HPDE6-E6E7 (cell line): ENCODE results near the gene PNMT.
"Not testable (repeated sequence)": the region's sequence is repeated elsewhere in the genome, so short reads cannot be mapped to it uniquely, and the experiment has no call there.

Experiments used
- DNase-seq: peaks from one replicate; pipeline ENCODE4 v3.0.0; 2011; ENCODE audit warnings: missing footprints; ENCODE audit errors: extremely low spot score

The PNMT gene

DNA sequence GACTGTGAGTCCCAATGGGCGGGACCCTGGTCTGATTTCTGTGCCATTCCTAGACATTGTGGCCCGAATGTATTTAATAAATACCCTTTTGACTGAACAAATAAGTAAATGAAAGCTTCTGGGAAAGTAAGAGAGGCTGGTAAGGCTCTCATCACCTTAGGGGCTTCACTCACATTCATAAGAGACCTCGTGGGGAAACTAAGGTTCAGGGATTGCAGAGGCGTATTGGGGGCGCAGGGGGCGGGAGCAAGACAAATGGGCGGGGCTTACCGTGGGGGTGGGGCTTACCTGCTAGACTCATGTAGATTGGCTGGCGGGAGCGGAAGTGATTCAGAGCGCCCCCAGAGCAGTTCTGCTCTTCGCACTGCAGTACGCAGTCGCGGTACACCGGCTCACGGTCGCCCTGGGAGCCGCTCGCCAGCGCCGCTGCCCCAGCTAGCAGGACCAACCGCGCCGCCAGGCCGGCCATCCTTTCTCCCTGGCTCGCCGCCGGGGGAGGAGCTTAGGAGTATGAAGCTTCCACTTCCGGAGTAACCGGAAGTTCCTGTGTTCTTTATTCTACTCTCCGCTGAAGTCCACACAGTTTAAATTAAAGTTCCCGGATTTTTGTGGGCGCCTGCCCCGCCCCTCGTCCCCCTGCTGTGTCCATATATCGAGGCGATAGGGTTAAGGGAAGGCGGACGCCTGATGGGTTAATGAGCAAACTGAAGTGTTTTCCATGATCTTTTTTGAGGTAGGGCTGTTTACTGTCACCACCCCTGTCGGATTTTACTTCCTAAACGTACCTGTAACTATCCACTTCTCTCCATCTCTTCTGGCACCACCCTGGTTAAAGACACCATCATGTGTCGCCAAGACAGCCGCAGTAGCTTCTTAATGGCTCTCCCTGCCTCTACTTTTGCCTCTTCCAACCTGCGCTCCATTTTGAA lies 19.6 kb downstream of the PNMT start, which contains the start of gene PGAP3:
Gene PGAP3, minus strand, starts transcription at position 512 of the 929 bp plus-strand sequence. Its CDS starts 43 bp downstream, at position 469.
- DNase-seq: peak; percentile 91

DNA sequence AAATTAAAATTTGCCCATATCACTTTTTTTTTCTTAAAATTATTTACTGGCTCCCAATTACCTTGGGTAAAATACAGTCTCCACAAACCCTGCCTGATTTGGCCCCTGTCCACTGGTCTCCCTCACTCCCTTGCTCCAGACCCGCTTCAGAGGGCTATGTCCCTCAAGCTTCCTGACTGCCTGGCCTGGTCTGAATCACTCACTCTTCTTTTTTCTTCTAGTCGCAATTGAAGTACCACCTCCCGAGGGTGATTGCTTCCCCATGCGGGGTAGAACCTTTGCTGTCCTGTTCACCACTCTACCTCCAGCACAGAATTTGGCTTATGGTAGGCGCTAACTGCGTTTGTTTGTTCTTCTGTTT lies 20.2 kb downstream of the PNMT start:
- DNase-seq: no peak

DNA sequence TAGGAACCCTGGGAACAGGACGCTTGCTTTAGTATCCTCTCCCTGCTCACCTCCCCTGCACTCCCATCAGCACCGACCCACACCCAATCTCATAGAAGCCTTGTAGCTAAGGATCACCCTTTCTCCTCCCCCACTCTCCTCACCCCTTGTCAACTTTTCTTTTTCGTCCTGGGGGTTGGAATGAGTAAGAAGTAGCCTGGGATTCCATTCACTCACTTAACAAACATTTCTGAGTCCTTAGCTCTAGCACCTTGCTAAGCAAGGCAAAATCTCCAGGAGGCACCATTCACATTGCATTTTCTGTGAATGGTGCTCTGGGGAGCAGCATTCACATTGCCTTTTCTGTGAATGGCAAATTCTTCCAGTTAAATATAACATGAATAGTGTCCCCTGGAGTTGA lies 20.7 kb downstream of the PNMT start:
- DNase-seq: no peak

DNA sequence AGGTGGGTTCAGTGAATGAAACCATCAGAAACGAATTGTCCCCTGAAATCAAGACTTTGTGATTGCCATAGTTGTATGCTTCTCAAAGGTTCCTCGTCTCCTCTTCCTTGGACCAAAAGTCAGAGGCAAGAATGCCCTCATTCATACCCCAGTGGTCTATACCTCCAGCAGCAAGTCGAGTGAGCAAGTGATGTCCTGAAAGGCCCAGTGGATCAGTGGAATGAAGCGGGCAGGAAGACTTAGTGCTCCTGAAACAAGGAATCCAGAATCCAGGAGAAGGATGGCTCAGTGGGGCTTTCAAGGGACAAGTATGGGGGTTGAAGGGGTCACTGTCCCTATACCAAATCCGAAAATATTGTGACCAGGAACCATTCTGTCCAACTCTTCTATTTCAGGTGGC lies 26.3 kb downstream of the PNMT start:
- DNase-seq: no peak

DNA sequence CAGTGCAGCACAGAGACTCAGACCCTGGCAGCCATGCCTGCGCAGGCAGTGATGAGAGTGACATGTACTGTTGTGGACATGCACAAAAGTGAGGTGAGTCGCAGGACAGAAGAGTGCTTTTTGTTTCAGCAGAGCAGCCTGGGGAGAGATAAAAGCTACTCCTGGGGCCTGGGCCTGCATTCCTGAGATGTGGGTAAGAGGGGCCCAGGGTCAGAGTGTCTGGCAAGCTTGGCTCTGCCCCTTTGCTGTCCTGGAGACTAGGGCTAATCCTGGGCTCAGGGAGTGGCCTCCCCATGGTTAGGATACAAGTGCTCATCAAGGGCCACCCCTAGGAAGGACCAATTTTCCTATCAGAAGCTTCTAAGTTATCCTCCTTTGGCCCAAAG lies 26.8 kb downstream of the PNMT start:
- DNase-seq: no peak

DNA sequence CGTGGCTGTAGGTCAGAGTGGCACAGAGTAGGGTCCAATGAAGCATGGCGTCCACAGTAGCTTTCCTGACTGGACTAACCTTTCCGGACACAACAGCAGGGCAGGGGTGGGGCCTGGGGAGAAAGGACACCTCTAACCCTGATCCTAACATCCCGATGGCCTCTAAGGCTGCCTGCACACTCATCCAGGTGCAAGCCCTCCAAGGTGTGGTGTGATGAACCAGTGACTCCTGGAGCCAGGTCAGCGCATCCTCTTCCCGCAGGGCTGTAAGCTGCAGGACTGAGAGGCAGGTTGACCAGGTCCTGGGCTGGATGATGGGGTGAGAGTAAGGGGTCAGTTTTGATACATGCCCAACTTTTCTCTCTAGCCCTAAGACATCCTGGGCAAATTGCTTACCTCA lies 28.5 kb downstream of the PNMT start:
- DNase-seq: no peak

DNA sequence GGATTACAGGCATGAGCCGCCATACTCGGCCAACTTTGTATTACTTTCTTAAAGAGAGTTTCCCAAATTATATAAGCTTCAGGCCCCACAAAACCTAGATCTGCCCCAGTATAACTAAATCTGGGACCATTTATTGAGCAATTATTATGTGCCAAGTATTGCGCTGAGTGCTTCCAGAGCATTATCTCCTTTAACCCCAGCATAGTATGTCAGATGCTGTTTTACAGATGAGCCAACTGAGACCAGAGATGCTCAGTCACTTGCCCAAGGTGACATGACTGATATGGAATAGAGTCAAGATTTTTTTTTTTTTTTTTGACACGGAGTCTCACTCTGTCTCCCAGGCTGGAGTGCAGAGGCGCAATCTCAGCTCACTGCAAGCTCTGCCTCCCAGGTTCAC lies 29.7 kb downstream of the PNMT start:
- DNase-seq: no peak

DNA sequence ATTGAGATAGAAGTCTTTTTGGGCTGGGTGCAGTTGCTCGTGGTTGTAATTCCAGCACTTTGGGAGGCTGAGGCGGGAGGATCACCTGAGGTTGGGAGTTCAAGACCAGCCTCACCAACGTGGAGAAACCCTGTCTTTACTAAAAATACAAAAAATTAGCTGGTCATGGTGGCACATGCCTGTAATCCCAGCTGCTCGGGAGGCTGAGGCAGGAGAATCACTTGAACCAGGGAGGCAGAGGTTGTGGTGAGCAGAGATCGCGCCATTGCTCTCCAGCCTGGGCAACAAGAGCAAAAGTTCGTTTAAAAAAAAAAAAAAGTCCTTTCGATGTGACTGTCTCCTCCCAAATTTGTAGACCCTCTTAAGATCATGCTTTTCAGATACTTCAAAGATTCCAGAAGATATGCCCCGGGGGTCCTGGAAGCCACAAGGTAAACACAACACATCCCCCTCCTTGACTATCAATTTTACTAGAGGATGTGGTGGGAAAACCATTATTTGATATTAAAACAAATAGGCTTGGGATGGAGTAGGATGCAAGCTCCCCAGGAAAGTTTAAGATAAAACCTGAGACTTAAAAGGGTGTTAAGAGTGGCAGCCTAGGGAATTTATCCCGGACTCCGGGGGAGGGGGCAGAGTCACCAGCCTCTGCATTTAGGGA lies 31.0 kb downstream of the PNMT start:
- DNase-seq: not testable (repeated sequence)

DNA sequence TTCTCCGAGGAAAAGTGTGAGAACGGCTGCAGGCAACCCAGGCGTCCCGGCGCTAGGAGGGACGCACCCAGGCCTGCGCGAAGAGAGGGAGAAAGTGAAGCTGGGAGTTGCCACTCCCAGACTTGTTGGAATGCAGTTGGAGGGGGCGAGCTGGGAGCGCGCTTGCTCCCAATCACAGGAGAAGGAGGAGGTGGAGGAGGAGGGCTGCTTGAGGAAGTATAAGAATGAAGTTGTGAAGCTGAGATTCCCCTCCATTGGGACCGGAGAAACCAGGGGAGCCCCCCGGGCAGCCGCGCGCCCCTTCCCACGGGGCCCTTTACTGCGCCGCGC lies 31.5 kb downstream of the PNMT start, which contains the start of gene ERBB2:
Gene ERBB2, plus strand, starts transcription at position 247 of the 330 bp plus-strand sequence. CDS start 175 bp downstream, outside the sequence.
- peak; percentile 72 for DNase-seq

DNA sequence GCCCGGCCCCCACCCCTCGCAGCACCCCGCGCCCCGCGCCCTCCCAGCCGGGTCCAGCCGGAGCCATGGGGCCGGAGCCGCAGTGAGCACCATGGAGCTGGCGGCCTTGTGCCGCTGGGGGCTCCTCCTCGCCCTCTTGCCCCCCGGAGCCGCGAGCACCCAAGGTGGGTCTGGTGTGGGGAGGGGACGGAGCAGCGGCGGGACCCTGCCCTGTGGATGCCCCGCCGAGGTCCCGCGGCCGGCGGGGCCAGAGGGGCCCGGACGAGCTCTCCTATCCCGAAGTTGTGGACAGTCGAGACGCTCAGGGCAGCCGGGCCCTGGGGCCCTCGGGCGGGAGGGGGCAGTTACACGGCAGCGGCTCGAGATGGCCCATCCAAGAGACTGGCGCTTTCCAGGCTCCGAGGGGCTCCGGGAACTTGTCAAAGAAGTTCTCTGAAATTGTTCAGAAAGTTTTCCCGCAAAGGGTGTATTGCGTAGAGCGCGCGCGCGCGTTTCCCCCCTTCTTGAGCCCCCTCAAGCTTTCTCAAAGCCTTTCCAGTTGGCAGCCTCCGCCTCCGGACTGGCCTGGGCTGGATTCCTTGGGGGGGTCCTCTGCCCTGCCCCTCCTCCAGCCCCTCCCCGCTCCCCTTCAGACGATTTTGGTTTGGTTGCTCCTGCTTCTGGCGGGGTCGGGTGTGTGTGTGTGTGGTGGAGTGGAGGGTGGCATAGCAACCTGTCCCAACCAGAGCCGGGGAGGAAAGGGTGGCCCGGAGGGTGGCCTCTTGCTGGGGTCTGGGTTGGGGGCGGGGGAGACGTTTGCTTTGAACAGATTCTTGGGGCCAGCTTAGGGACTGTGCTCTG lies 32.1 kb downstream of the PNMT start:
- DNase-seq: no peak

DNA sequence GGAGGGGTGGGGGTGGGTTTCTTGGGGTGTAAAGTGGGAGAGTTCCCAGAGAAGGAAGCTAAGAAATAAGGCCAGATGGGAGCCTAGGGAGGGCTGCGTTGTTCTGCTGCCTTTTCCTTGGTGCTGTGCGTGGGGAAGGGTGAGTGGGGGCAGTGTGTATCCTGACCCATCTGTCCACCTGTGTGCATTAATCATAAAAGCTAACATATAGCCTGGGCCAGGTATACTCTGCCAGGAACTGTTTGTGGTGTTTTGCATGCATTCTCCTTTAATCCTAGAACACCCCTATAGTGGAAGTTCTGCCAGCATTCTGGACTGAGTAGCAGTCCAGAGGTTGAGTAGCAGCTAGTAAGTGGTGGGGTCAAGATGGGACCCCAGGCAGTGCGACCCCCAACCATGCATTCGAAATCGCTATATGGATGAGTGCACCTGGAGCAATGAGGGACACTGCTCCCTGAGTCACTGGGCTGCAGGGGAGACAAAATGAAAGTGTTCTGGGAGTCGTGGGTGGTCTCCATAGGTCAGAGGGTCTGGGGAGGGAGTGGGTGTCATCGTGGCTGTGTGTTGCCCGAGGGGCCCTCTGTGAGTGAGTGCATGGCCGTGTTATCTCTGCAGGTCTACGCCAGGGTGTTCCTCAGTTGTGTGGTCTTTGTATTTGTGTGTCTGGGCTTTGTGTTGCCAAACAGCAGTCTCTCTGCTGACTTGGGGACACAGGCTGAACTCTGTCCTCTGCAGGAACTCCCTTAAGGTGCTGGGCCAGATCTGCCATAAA lies 32.9 kb downstream of the PNMT start:
- no peak for DNase-seq

DNA sequence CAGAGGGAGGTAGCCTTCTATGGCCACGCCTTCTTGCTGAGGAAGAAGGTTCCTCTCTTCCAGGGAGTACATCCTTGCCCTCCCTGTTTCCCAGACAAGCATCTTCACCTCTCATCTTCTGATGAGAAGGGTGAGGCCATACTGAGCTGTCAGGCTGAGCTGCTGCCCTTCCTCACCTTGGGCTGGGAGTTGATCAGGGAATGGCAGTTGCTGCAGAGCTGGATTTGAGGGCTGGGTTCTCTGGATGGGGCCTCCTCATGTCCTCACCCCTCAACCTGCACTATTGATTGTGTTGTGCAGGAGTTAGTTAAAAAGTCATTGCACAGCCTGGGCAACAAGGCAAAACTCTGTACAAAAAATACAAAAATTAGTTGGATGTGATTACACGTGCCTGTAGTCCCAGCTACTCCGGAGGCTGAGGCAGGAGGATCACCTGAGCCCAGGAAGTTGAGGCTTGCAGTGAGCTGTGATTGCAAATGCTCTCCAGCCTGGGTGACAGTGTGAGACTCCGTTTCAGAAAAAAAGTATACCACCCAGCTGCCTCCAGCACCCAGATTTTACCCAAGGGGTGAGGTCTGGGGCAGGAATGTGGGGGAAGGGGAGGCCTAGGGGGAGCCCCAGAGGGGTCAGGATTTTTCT lies 33.6 kb downstream of the PNMT start:
- DNase-seq: no peak

DNA sequence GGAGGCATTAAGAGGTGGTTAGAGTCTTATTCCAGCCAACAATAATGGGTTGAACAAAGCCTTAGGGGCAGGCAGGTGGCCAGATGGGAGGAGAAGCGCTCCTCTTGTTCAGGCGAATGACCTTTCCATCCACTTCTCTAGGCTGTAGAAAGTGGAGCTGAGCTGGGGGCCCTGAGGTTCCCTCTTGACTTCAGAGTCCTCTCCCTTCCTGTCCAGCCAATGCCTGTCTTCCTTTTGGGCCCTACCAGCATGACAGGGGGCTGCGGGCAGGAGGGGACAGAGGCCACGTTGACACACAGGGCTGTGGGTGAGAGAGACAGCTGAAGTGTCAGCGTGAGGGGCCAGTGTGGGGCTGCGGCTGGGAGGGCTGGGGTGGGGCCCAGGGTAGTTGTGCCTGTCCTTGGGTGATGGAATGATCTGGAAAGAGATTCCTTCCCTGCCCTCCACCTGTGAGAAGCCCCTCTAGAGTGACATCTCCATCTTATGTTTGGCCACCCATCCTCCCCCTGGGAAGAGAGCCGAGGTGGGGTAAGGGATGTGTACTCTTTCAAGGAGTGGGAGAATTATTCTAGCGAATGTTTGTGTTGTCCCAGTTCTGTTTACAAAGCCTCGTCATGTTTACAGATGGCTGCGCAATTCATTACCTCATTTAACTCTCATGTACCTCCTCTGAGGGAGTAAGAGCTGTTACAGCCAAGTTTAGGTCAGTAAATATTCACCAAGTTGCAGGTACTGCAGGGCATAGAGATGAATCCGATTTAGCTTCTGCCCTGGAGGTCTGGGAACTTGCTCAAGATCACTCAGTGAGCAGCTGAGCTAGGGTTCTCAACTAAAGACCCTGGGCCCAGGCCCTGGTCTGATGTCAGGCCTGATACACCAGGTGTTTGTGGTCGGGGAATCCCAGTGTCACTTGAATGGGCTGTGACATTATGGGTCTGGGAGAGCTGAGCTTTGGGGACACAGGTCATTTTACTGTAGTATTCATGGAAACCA lies 34.9 kb downstream of the PNMT start:
- DNase-seq: no peak

DNA sequence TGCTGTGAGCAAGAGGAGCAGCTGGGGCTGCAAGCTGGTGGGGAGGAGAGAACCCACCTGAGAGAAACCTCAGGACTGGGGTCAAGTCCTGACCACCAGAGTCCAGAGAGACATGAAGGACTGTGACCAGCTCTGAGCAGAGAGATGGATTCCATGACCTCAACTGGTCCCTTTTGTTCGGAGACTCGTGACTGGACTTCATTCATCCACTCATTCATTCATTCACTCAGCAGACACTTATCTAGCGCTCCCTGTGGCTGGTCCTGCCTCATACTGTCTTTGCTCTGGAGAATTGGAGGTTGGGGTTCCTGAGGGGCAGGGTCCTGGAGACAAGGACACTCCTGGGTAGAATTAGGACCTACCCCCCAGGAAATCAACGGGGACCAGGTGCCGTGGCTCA lies 35.7 kb downstream of the PNMT start:
- no peak for DNase-seq

DNA sequence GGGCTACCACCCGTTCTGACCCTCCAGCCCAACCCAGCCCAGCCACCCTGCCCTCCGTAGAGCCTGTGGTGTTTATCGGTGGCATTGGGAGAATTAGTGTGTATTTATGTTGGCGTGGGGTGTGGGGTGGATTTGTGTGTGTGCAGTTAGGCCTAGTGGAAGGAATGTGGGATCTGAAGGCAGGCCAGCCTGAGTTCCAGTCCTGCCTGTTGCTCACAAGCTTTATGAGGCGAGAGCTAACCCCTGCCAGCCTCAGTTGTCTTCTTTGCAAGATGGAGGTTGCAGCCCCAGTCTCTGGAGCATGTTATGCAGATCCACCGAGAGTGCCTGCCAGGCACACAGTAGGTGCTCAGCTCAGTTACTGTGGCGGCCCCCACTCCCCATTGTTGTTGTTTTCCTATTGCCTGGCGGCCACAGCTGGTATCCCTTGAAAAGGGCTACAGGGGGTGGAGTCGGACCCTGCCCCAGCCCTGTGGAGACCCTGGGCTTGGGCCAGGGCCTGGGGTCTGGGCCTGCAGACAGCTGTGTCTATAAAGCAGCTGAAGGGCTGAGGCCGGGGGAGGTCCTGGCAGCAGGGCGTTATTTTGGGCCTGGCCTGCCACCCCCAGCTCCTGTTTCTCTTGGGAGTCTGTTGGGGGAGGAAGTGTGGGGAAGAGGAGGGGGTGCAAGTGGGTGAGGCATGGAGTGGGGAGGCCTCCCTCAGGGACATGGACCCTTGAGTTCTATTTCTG lies 36.7 kb downstream of the PNMT start:
- no peak for DNase-seq

DNA sequence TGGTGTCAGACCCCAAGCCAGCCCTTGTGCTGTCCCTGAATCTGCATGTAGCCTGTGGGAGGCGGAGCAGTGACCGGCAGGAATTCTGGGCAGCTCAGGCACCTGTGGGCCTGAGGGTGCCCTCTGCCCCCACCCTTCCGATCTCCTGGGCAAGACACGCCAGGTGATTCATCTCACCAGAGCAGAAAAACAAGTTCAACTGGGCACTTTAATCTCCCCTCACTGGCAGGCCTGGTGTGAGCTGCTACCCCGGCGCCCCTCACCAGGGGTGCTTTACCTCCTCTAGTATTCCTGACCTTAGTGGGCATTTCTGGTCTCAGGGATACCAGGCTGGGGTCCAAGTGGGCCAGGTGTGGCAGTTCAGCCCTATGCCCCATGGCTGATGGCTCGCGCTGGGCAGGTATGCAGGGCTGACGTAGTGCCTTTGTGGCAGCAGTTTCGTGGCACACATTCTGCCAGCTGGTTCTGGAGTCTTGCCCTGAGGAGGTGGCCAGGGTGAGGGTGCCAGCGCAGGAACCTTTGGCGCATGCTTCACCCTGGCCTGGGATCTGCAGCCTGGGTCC lies 37.6 kb downstream of the PNMT start:
- peak; percentile 91 for DNase-seq

DNA sequence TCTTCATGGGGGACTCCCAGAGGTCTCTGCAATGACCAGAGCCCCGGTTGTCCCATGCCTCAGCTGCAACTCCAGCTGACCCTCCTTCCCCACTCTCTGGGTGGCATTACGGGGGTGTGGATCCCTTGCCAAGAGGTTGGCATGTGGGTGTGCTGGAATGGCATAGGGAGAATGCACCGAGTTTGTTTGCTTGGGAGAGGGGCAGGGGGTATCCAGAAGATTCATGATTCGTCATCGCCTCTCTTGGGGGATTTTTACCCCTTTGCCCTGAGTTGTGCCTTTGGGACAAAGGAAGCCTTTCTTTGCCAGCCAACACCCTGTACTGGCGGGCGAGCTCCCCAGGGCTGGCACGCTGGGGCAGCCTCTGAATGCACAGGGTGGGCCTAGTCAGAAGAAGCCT lies 38.1 kb downstream of the PNMT start:
- DNase-seq: no peak

DNA sequence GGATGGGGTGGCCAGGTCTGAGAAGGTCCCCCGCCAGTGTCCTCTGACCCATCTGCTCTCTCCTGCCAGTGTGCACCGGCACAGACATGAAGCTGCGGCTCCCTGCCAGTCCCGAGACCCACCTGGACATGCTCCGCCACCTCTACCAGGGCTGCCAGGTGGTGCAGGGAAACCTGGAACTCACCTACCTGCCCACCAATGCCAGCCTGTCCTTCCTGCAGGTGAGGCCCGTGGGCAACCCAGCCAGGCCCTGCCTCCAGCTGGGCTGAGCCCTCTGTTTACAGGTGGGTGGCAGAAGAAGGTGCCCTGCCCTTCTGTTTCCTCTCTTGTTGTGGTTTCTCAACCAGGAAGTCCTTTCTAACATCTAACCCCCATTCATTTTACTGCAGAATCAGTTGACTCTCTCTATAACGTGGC lies 38.7 kb downstream of the PNMT start:
- DNase-seq: no peak
